Left ventricle myocardium inferior (tissue), 1 donor: Measurements from ENCODE around the gene C9orf50. TPM values are rescaled to one million over a fixed set of nuclear protein-coding genes. Genes with fewer than 3 reads are reported as not detected.
A peak's percentile ranks its signal among the peaks of the same experiment; 100 is the strongest.
"Not testable (repeated sequence)": the region's sequence is repeated elsewhere in the genome, so short reads cannot be mapped to it uniquely, and the experiment has no call there.

ENCODE experiments used
- DNase-seq: peaks from one replicate; pipeline ENCODE4 v3.0.0-alpha.2; 2020
- H3K27ac ChIP-seq: fragments of 200-600 bp; replicated peaks from 2 replicates; pipeline ENCODE4 v1.8.0; 2021
- H3K27me3 ChIP-seq: fragments of 200-600 bp; 2 replicates; pipeline ENCODE4 v1.8.0; 2021; ENCODE audit warnings: low read depth
- H3K36me3 ChIP-seq: fragments of 200-600 bp; 2 replicates; pipeline ENCODE4 v1.8.0; 2021
- H3K4me1 ChIP-seq: fragments of 200-600 bp; 2 replicates; pipeline ENCODE4 v1.8.0; 2021
- H3K4me3 ChIP-seq: fragments of 200-600 bp; 2 replicates; pipeline ENCODE4 v1.8.0; 2021; ENCODE audit warnings: mild to moderate bottlenecking, moderate library complexity
- H3K9me3 ChIP-seq: fragments of 200-600 bp; replicated peaks from 2 replicates; pipeline ENCODE4 v1.8.0; 2021
- intact Hi-C: fragments of 100-400 bp; cut with micrococcal nuclease; formaldehyde crosslinking; loops from one replicate; pipeline ENCODE4 v1.11.0; 2022
- total RNA-seq: library from RNA; stranded (reverse); fragmentation: NEBNext Ultra II Directional; extraction: Animal tissue kit (Norgen Biotek cat#: 25700); gene quantifications from one replicate; pipeline ENCODE4 v1.2.1, GENCODE V29; 2021
- TF ChIP-seq, protein P1 (sequence below): fragments of 200-600 bp; IDR thresholded peaks from 2 replicates; pipeline ENCODE4 v1.8.0; 2021; ENCODE audit warnings: antibody characterized with exemption, mild to moderate bottlenecking, borderline replicate concordance
- donor health status: DM: no; HTN: yes; CAD: no; lungs with severe emphysema.

Gene C9orf50
- total RNA-seq, 1 donor from 2014 or later = not detected

DNA sequence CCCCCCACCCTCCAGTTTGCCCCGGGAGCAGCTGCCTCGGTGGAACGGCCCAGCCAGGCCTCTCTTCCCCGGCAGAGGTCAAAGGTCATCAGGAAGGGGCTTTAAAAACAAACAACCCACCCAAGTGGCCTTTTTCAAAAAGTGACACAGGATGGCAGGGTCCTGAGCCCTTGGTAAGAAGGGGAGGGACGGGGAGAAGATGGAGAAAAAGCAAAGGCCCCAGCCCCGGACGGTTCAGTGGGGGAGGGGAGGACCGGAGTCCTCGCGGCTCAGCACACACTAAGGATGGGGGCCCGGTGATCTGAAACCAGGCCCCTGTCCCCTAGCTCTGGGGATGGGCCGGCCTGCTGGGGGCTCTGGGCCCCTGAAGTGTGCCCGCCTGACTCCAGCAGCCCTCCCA, 45.7 kb upstream of the C9orf50 start:
- H3K27ac ChIP-seq = no peak overlapping the region
- H3K4me1 ChIP-seq = peaks cover 15% of the 10 kb centered on the region
- intact Hi-C loops = no loop called here
- no peaks in the 10 kb centered on the region for H3K9me3 ChIP-seq
- H3K4me3 ChIP-seq = peak overlapping the region; percentile 61
- H3K27me3 ChIP-seq = peaks cover 76% of the 10 kb centered on the region
- no peaks in the 10 kb centered on the region for H3K36me3 ChIP-seq
- no peak for DNase-seq
- TF ChIP-seq, protein P1, sequence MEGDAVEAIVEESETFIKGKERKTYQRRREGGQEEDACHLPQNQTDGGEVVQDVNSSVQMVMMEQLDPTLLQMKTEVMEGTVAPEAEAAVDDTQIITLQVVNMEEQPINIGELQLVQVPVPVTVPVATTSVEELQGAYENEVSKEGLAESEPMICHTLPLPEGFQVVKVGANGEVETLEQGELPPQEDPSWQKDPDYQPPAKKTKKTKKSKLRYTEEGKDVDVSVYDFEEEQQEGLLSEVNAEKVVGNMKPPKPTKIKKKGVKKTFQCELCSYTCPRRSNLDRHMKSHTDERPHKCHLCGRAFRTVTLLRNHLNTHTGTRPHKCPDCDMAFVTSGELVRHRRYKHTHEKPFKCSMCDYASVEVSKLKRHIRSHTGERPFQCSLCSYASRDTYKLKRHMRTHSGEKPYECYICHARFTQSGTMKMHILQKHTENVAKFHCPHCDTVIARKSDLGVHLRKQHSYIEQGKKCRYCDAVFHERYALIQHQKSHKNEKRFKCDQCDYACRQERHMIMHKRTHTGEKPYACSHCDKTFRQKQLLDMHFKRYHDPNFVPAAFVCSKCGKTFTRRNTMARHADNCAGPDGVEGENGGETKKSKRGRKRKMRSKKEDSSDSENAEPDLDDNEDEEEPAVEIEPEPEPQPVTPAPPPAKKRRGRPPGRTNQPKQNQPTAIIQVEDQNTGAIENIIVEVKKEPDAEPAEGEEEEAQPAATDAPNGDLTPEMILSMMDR = no peak

DNA sequence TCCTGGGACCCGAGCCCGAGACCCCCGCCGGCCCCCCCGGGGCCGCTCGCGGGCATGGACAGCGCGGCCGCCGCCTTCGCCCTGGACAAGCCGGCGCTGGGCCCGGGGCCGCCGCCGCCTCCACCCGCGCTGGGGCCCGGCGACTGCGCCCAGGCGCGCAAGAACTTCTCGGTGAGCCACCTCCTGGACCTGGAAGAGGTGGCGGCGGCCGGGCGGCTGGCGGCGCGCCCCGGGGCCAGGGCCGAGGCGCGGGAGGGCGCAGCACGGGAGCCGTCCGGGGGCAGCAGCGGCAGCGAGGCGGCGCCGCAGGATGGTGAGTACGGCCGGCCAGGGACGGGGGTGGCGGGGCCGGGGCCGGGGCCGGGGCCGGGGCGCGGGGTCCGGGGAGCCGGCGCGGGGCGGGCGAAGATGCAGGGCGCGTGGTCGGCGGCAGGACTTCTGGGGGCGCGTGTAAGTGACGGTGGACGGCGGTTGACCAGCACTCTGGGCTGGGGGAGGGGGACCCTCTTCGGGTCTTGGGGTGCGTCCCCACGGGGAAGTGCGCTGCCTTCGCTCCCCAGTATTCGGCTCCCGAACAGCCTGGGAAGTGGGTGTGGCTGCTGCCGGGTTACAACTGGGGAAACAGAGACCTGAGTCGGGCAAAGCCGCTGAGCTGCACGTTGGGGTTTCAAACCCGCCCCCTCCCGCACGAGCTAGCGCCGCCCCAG, 45.1 kb upstream of the C9orf50 start:
- TF ChIP-seq, protein P1 = no peak
- Histone ChIP-seq H3K27ac (no peak overlapping the region), H3K9me3 (no peaks in the 10 kb centered on the region), H3K36me3 (no peaks in the 10 kb centered on the region), H3K4me1 (peaks cover 15% of the 10 kb centered on the region), H3K4me3 (peak overlapping the region; percentile 61), H3K27me3 (peaks cover 80% of the 10 kb centered on the region)
- no peak for DNase-seq
- intact Hi-C loops = no loop called here

DNA sequence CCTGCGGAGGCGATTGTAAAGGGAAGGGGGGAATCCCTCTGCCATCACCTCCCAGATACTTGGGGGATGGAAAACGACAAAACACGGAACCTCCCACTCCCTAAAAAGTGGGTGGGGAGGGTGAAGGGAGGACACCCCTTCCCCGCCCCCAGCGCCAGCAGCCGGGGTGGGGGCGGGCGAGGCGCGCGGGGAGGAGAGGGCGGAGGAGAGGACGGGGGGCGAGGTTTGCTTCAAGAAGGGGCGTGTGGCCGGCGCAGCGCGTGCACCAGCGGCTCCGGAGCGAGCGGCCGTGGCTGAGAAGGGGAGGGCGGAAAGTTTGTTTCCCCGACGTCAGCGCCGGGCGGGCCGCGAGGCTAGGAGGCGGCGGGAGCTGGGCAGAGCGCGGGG, 44.5 kb upstream of the C9orf50 start, which contains the start of gene PRRX2:
Gene PRRX2, plus strand, starts transcription at position 259 of the 387 bp plus-strand sequence. CDS start 221 bp downstream, outside the sequence.
- Histone ChIP-seq H3K9me3 (no peaks in the 10 kb centered on the region), H3K4me3 (peak within 1 kb of the TSS; percentile 61), H3K27me3 (peaks cover 83% of the 10 kb centered on the region), H3K4me1 (peaks cover 15% of the 10 kb centered on the region), H3K36me3 (no peaks in the 10 kb centered on the region), H3K27ac (no peak within 1 kb of the TSS)
- TF ChIP-seq, protein P1 = no peak
- intact Hi-C loops = no loop called here
- DNase-seq = peak; percentile 22

DNA sequence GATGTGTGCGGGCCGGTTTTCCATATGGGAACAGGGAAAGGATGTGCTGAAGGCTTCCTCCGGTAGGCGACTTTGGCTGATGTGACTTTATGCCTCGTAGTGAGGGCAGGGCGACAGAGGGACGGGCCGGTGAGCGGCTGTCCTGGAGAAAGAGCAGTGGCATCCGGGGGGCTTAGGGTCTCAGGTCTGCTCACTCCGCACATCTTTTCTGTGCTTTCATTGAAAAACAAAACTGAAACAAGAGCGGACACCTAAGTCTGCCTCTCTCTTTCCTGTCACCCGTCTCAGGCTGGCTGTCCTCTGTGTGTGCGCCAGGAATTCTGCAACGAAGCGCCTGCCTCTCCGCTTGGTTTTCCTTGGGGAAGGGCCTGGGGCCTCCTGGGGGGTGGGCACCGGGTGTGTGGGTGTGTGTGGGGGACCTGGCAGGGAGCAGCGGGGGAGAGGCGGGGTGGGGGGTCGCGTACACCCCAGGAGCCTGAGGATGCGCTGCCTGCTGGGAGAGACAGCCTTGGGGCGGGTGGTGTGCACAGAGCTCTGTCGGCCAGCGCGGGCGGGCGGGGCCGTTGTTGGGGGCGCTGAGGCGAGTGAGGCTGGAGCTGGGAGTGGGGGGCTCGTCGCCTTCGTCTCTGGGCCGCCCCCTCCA, 44.0 kb upstream of the C9orf50 start:
- Histone ChIP-seq H3K4me3 (peak overlapping the region; percentile 61), H3K27ac (no peak overlapping the region), H3K9me3 (no peaks in the 10 kb centered on the region), H3K36me3 (no peaks in the 10 kb centered on the region), H3K4me1 (peaks cover 15% of the 10 kb centered on the region), H3K27me3 (peaks cover 83% of the 10 kb centered on the region)
- intact Hi-C loops = no loop called here
- DNase-seq = no peak
- TF ChIP-seq, protein P1 = no peak

DNA sequence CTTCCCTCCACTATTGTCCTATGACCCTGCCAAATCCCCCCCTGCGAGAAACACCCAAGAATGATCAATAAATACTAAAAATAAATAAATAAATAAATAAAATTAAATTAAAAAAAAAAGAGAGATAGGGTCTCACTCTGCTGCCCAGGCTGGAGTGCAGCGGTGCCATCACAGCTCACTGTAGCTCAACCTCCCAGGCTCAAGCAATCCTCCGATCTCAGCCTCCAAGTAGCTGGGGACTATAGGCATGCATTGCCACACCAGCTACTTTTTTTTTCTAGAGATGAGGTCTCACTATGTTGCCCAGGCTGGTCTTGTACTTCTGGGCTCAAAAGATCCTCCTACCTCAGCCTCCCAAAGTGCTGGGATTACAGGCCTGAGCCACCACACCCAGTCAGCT, 41.3 kb upstream of the C9orf50 start:
- DNase-seq, H3K9me3 ChIP-seq, H3K4me3 ChIP-seq, H3K27ac ChIP-seq, H3K36me3 ChIP-seq, intact Hi-C loops: not testable (repeated sequence)
- Histone ChIP-seq H3K4me1 (peaks cover 15% of the 10 kb centered on the region), H3K27me3 (peaks cover 57% of the 10 kb centered on the region)

DNA sequence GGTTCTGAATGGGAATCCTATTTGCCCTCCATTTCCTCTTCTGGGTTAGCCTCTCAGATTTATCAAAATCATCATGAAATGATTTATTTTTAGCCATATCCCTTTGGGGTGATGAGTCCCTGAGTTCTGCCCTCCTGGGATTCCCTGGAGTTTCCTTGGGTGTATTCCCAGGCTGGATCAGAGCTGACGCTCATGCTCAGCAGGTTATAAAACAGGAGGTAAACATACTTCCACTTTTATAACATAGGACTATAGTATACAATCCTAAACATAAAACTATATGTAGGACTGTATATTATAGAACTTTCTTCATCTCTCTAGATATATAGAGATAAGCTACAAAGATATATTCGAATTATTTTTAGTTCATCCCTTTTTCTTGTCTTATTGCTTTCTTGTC, 40.1 kb upstream of the C9orf50 start:
- TF ChIP-seq, protein P1 = no peak
- Histone ChIP-seq H3K9me3 (no peaks in the 10 kb centered on the region), H3K27me3 (peaks cover 52% of the 10 kb centered on the region), H3K4me1 (peaks cover 10% of the 10 kb centered on the region), H3K27ac (no peak overlapping the region), H3K36me3 (no peaks in the 10 kb centered on the region), H3K4me3 (no peak overlapping the region)
- intact Hi-C loops = no loop called here
- no peak for DNase-seq
